H1 (cell line): ENCODE data around the gene CHSY1. TPM values are rescaled to one million over a fixed set of nuclear protein-coding genes. Genes with fewer than 3 reads are reported as not detected.

ENCODE experiments used
- CTCF ChIA-PET: fragments of 300-600 bp; sonication (Branson Sonifier 250); formaldehyde crosslinking; loops from one replicate; lab custom pipeline; 2021; ENCODE audit not compliant: partially characterized antibody; lab: Charles Lee
- POLR2A ChIA-PET: fragments of 300-600 bp; sonication (Branson Sonifier 250); formaldehyde crosslinking; loops from one replicate; lab custom pipeline; 2021; ENCODE audit warnings: inconsistent platforms; ENCODE audit not compliant: partially characterized antibody; lab: Charles Lee
- DNase-seq, 2 experiments: peaks; one replicate each; pipeline versions ENCODE4 v3.0.0 to v3.0.0-alpha.2; 2010 to 2022; ENCODE audit warnings: low spot score in 2 of 2, low read depth in 1 of 2, mixed read lengths in 1 of 2
- FAIRE-seq: peaks from 2 replicates; lab custom pipeline; 2011; peaks lifted over from hg19 to GRCh38; lab: Jason Lieb, UNC
- H2AFZ ChIP-seq: 2 replicates; pipeline ENCODE4 v1.8.1; 2012; ENCODE audit warnings: low read length, inconsistent platforms
- H2AK5ac ChIP-seq: 2 replicates; pipeline ENCODE4 v1.6.1; 2013; ENCODE audit warnings: low read depth, low read length
- H2BK120ac ChIP-seq: replicated peaks from 2 replicates; pipeline ENCODE3; 2013; ENCODE audit warnings: low read depth, low read length, inconsistent platforms
- H2BK12ac ChIP-seq: 2 replicates; pipeline ENCODE4 v1.6.1; 2013; ENCODE audit warnings: low read depth, low read length
- H2BK15ac ChIP-seq: 2 replicates; pipeline ENCODE4 v1.6.1; 2013; ENCODE audit warnings: low read length
- H2BK20ac ChIP-seq: 2 replicates; pipeline ENCODE4 v1.6.1; 2013; ENCODE audit warnings: low read length
- H2BK5ac ChIP-seq: 2 replicates; pipeline ENCODE4 v1.6.1; 2013; ENCODE audit warnings: low read depth, low read length
- H3K14ac ChIP-seq: 2 replicates; pipeline ENCODE4 v1.6.1; 2013; ENCODE audit warnings: inconsistent platforms; ENCODE audit not compliant: insufficient read length
- H3K18ac ChIP-seq: 2 replicates; pipeline ENCODE4 v1.6.1; 2013; ENCODE audit warnings: low read length; ENCODE audit errors: extremely low read depth
- H3K23ac ChIP-seq: 2 replicates; pipeline ENCODE4 v1.6.1; 2013; ENCODE audit warnings: inconsistent platforms; ENCODE audit not compliant: insufficient read length
- H3K23me2 ChIP-seq: 2 replicates; pipeline ENCODE4 v1.6.1; 2013; ENCODE audit warnings: low read depth, low read length
- H3K27ac ChIP-seq: 2 replicates; pipeline ENCODE4 v1.6.1; 2011; ENCODE audit warnings: low read depth, low read length, inconsistent platforms
- H3K27me3 ChIP-seq, 4 experiments: replicated peaks in 1 of 4; 1 replicate in 1 of 4; 2 replicates in 3 of 4; pipeline versions ENCODE4 v1.6.1 to v1.8.1; 2011 to 2013; ENCODE audit warnings: low read length in 3 of 4, mild to moderate bottlenecking in 3 of 4, inconsistent platforms in 2 of 4, mixed read lengths in 2 of 4, moderate library complexity in 1 of 4; ENCODE audit not compliant: control insufficient read depth in 3 of 4, insufficient read depth in 3 of 4; ENCODE audit errors: extremely low read depth in 1 of 4
- H3K36me3 ChIP-seq, 4 experiments: 2 replicates each; pipeline versions ENCODE4 v1.6.1 to v1.8.1; 2011 to 2013; ENCODE audit warnings: mild to moderate bottlenecking in 4 of 4, low read length in 3 of 4, moderate library complexity in 2 of 4, control low read depth in 1 of 4, inconsistent platforms in 1 of 4; ENCODE audit not compliant: insufficient read depth in 4 of 4, control insufficient read depth in 2 of 4
- H3K4ac ChIP-seq: replicated peaks from 2 replicates; pipeline ENCODE3; 2013; ENCODE audit warnings: low read length, low read depth, mixed read lengths, inconsistent platforms; ENCODE audit not compliant: insufficient read length
- H3K4me1 ChIP-seq, 4 experiments: replicated peaks in 1 of 4; 1 replicate in 1 of 4; 2 replicates in 3 of 4; pipeline versions ENCODE4 v1.6.1 to v1.8.1; 2011 to 2013; ENCODE audit warnings: low read length in 3 of 4, inconsistent platforms in 2 of 4, mixed read lengths in 1 of 4; ENCODE audit not compliant: insufficient read depth in 4 of 4, control insufficient read depth in 3 of 4
- H3K4me2 ChIP-seq, 2 experiments: 2 replicates each; pipeline versions ENCODE4 v1.6.1 to v1.8.1; 2011 to 2013; ENCODE audit warnings: low read depth in 2 of 2, low read length in 2 of 2, control low read depth in 1 of 2, inconsistent platforms in 1 of 2, mild to moderate bottlenecking in 1 of 2; ENCODE audit not compliant: insufficient read depth in 1 of 2
- H3K4me3 ChIP-seq, 4 experiments: fragments of 200-600, 300-600 bp in 1 of 4; sonication (generic), shearing (Covaris generic), sonication (Bioruptor Twin) in 1 of 4; 2 replicates each; pipeline versions ENCODE4 v1.5.1 to v1.8.1; 2011 to 2016; ENCODE audit warnings: low read length in 4 of 4, low read depth in 3 of 4, control low read depth in 2 of 4, inconsistent platforms in 2 of 4, mild to moderate bottlenecking in 2 of 4, mixed read lengths in 1 of 4, moderate library complexity in 1 of 4; ENCODE audit not compliant: insufficient read depth in 2 of 4; ENCODE audit errors: extremely low read depth in 1 of 4
- H3K56ac ChIP-seq: replicated peaks from 2 replicates; pipeline ENCODE3; 2013; ENCODE audit warnings: low read depth, mild to moderate bottlenecking, mixed read lengths, low read length, inconsistent platforms; ENCODE audit not compliant: insufficient read length
- H3K79me1 ChIP-seq: 2 replicates; pipeline ENCODE4 v1.6.1; 2013; ENCODE audit warnings: low read depth, low read length, control low read depth
- H3K79me2 ChIP-seq, 2 experiments: 2 replicates each; pipeline versions ENCODE4 v1.6.1 to v1.8.1; 2012 to 2013; ENCODE audit warnings: low read length in 2 of 2, mild to moderate bottlenecking in 2 of 2, inconsistent platforms in 1 of 2; ENCODE audit not compliant: insufficient read depth in 2 of 2, control insufficient read depth in 1 of 2
- H3K9ac ChIP-seq, 4 experiments: replicated peaks in 1 of 4; 1 replicate in 1 of 4; 2 replicates in 3 of 4; pipeline versions ENCODE4 v1.6.1 to v1.8.1; 2011 to 2013; ENCODE audit warnings: low read depth in 3 of 4, low read length in 3 of 4, control low read depth in 2 of 4, mild to moderate bottlenecking in 2 of 4, moderate library complexity in 2 of 4, inconsistent platforms in 1 of 4; ENCODE audit errors: extremely low read depth in 1 of 4
- H3K9me3 ChIP-seq, 2 experiments: 2 replicates each; pipeline versions ENCODE4 v1.6.1 to v1.8.1; 2012 to 2013; ENCODE audit warnings: mild to moderate bottlenecking in 2 of 2, moderate library complexity in 2 of 2, control low read depth in 1 of 2, inconsistent platforms in 1 of 2, low read depth in 1 of 2, low read length in 1 of 2, mixed read lengths in 1 of 2; ENCODE audit not compliant: insufficient read depth in 2 of 2
- H4K20me1 ChIP-seq, 2 experiments: replicated peaks in 1 of 2; 2 replicates each; pipeline versions ENCODE3 to v1.8.1; 2011 to 2013; ENCODE audit warnings: inconsistent platforms in 2 of 2, low read length in 2 of 2, mild to moderate bottlenecking in 1 of 2; ENCODE audit not compliant: insufficient read depth in 2 of 2, control insufficient read depth in 1 of 2
- H4K5ac ChIP-seq: 2 replicates; pipeline ENCODE4 v1.6.1; 2013; ENCODE audit warnings: low read length, low read depth, mixed read lengths, inconsistent platforms; ENCODE audit not compliant: insufficient read length
- H4K8ac ChIP-seq: 2 replicates; pipeline ENCODE4 v1.8.0; 2013; ENCODE audit warnings: mild to moderate bottlenecking, moderate library complexity, low read length, inconsistent platforms; ENCODE audit not compliant: insufficient read depth; ENCODE audit errors: extremely low read depth
- H4K91ac ChIP-seq: replicated peaks from 2 replicates; pipeline ENCODE3; 2013; ENCODE audit warnings: low read length, mixed read lengths, inconsistent platforms; ENCODE audit not compliant: insufficient read length
- CTCF ChIP-seq, 3 experiments: IDR thresholded peaks; 1 replicate in 2 of 3; 2 replicates in 1 of 3; pipeline versions ENCODE4 v1.5.1 to v1.6.1; 2011; ENCODE audit warnings: low read length in 3 of 3, mild to moderate bottlenecking in 3 of 3, inconsistent platforms in 2 of 3, low read depth in 1 of 3, moderate library complexity in 1 of 3; ENCODE audit not compliant: insufficient read depth in 1 of 3; ENCODE audit errors: control extremely low read depth in 1 of 3
- NRF1 ChIP-seq: IDR thresholded peaks from 2 replicates; pipeline ENCODE4 v1.6.1; 2011; ENCODE audit warnings: mild to moderate bottlenecking, low read depth, low read length, improper control_type of control experiment
- RAD21 ChIP-seq, 2 experiments: IDR thresholded peaks in 1 of 2; conservative IDR thresholded peaks in 1 of 2; 2 replicates each; pipeline ENCODE4 v1.6.1; 2011; ENCODE audit warnings: low read depth in 2 of 2, low read length in 2 of 2, improper control_type of control experiment in 1 of 2, inconsistent platforms in 1 of 2, mild to moderate bottlenecking in 1 of 2, moderate library complexity in 1 of 2
- SIX5 ChIP-seq: IDR thresholded peaks from 2 replicates; pipeline ENCODE4 v1.6.1; 2011; ENCODE audit warnings: mild to moderate bottlenecking, low read depth, low read length
- WGBS, 2 experiments: shearing (Covaris generic) in 1 of 2; methylation state at CpG; one replicate each; pipeline versions ENCODE4 v1.1.6 to v1.1.7; 2013 to 2015; ENCODE audit warnings: low lambda C conversion rate in 2 of 2, mixed read lengths in 2 of 2, inconsistent platforms in 1 of 2, low coverage in 1 of 2, missing lambda C conversion rate in 1 of 2; ENCODE audit not compliant: insufficient replicate concordance in 2 of 2, insufficient coverage in 1 of 2, insufficient read length in 1 of 2; ENCODE audit errors: extremely low coverage in 1 of 2, missing lambda C conversion rate in 1 of 2; 5-methylcytosine and 5-hydroxymethylcytosine counted together
- polyA plus RNA-seq, 7 experiments: library from polyadenylated mRNA; depleted of rRNA in 3 of 7; stranded (reverse) in 5 of 7; unstranded in 2 of 7; fragments of >200 nt in 5 of 7; fragments of 200-250 nt in 2 of 7; gene quantifications; 1 replicate in 5 of 7; 2 replicates in 1 of 7; 4 replicates in 1 of 7; pipeline versions ENCODE4 v1.2.1 to v1.2.3, GENCODE V29; 2011 to 2013; ENCODE audit warnings: missing spikeins in 2 of 7, mixed read lengths in 2 of 7
- total RNA-seq: library from RNA; stranded (reverse); fragmentation: NEBNext Ultra II Directional; extraction: Animal tissue kit (Norgen Biotek cat#: 25700); gene quantifications from 2 replicates; pipeline ENCODE4 v1.2.1, GENCODE V29; 2021

The CHSY1 gene
- total and polyA plus RNA-seq, 2 of the 8 experiments (the other 6 are each of a cell fraction or from before 2014, with no cell fraction given): 24.9 to 60.7 TPM

DNA sequence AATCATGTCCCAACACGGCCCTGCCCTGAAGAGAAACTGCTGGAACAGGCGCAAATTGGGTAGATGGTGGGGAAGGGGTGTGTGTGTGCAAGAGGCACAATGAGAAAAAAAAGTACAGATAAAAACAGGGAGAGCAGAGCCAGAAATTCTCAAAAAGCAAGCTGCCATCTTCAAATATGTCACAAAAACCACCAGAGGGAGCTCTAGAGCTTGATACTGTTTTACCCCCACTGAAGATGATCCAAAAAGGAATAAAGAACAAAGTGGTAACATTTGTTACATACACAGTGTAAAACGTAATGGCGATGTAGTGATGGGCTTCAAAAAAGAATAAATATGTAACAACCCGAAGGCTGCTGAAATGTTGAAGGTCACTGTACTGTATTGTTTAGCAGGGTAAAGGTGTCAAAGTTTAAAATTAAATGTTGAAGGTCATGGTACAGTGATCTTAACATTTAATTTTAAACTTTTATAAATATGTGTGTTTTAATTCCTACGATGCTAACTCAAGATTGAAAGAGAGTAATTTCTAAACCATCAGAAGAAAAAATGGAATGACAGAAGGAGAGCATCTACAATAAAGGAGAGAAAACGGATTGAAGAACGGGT is 37.2 kb upstream of the CHSY1 start:
- POLR2A ChIA-PET: interaction anchor here (0.7 kb wide), 1 partner anchor 14 kb away, joined by 3 read pairs; no protein-coding TSS in a partner anchor
- Histone ChIP-seq H3K23ac (no peak overlapping the region), H3K36me3 (peaks cover 24 to 50% (median 35%) of the 10 kb centered on the region in 4 experiments), H2AFZ (no peak overlapping the region), H2BK12ac (no peak overlapping the region), H3K27ac (no peak overlapping the region), H3K79me2 (peaks cover 28 to 61% of the 10 kb centered on the region in 2 experiments), H2AK5ac (no peak overlapping the region), H3K23me2 (peaks cover 1% of the 10 kb centered on the region; the same call in 1 of the 2 replicates), H2BK120ac (no peak overlapping the region), H3K79me1 (peaks cover 4% of the 10 kb centered on the region), H3K18ac (no peak overlapping the region), H4K91ac (no peak overlapping the region), H4K5ac (no peak overlapping the region), H4K8ac (no peak overlapping the region), H3K9me3 (no peaks in the 10 kb centered on the region), H3K4ac (no peak overlapping the region), H3K4me1 (peaks cover 3 to 5% (median 4%) of the 10 kb centered on the region in 4 experiments; a peak in 4 of 7 replicates), H2BK5ac (no peak overlapping the region), H3K4me2 (no peak overlapping the region), H3K4me3 (no peak overlapping the region), H2BK20ac (no peak overlapping the region), H2BK15ac (no peak overlapping the region), H4K20me1 (peaks cover 9 to 10% of the 10 kb centered on the region in 2 experiments), H3K27me3 (no peaks in the 10 kb centered on the region), H3K56ac (no peak overlapping the region), H3K14ac (no peak overlapping the region), H3K9ac (no peak overlapping the region)
- WGBS, 2 experiments: 90% methylated on average over 8 of the region's 8 CpGs; no CpG with 5 or more reads in 1 of the 2 experiments
- peak; percentile 70 for FAIRE-seq
- DNase-seq: no peak
- TF ChIP-seq RAD21 (IDR thresholded peaks at IDR 0.05 in 1 of 2, conservative IDR thresholded peaks at IDR 0.05 in 1 of 2; ENCODE audit: low read depth in 2 of 2, low read length in 2 of 2) (peak; percentile 61 to 62), NRF1 (no peak), SIX5 (no peak), CTCF (IDR thresholded peaks at IDR 0.05; ENCODE audit: control extremely low read depth in 1 of 3, insufficient read depth in 1 of 3, low read depth in 1 of 3, low read length in 3 of 3) (peak in 2 of 3 experiments; percentile 51 to 55; a peak in 2 of 4 replicates)
- CTCF ChIA-PET: interaction anchor here (0.6 to 2.7 kb wide), 40 partner anchors 9 to 370 kb away, joined by 3 to 21 read pairs (median 4); partner anchors contain the start of gene TM2D3
